Measurements from ENCODE around the gene STARD10.

Gene STARD10

DNA sequence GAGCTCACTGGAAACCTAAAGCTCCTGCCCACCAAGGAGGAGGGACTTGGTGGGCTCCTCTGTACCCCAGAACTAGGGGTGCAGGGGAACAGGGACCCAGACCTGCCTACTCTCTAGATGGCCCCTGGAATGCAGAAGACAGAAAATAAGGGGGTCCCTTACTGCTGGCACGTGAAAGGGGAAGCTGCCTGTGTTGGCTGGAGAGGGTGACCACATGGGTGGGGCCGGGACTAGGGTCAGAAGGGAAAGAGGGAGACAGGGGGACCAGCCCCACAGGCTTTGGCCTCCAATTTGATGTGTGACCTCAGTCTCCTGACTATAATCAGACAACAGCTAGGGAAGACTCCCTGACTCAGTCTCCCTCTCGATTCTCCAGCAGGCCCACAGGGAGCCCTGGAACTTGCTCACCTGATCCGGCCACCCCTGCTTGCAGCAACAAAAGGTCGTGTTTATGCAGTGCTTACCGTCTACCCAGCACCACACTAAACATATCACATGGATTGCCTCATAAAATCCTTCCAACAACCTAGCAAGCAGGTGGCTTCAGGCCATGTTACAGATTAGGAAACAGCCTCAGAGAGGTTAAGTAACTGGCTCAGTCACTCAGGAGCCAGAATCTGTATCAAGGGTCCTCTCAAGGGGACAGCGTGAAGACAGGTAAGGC lies 51.9 kb downstream of the STARD10 start:
- peak overlapping the region; percentile 8 for H3K27ac Mint-ChIP-seq
- peaks cover 9% of the 10 kb centered on the region for H3K36me3 Mint-ChIP-seq
- no peaks in the 10 kb centered on the region for H3K27me3 Mint-ChIP-seq
- H3K9me3 Mint-ChIP-seq = no peaks in the 10 kb centered on the region
- no peak overlapping the region for H3K4me3 Mint-ChIP-seq
- CTCF ChIA-PET = interaction anchor here (1.0 to 1.8 kb wide), 4 partner anchors 11 to 435 kb away, joined by 3 to 8 read pairs (median 4); partner anchors contain the start of gene STARD10
- H3K4me1 Mint-ChIP-seq = peaks cover 64% of the 10 kb centered on the region
- DNase-seq = no peak

DNA sequence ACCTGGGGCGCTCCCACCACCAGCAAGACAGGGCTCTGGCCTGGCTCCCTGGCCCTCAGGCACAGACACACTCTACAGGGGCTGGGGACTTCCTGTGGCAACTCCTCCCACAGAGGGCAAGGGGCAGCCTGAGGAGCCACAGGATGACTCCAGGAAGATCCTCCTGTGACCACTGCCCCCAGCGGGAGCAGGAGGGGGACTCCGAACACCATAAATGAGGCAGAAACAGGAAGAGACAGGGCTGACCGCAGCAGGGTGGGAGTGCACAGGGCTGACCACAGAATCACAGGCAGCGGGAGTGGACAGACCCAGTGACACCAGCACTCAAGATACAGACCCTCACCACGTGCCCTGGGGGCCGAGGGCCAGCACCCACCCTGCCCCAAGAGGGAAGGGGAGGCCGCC lies 52.4 kb downstream of the STARD10 start:
- no peaks in the 10 kb centered on the region for H3K9me3 Mint-ChIP-seq
- H3K4me1 Mint-ChIP-seq = peaks cover 69% of the 10 kb centered on the region

DNA sequence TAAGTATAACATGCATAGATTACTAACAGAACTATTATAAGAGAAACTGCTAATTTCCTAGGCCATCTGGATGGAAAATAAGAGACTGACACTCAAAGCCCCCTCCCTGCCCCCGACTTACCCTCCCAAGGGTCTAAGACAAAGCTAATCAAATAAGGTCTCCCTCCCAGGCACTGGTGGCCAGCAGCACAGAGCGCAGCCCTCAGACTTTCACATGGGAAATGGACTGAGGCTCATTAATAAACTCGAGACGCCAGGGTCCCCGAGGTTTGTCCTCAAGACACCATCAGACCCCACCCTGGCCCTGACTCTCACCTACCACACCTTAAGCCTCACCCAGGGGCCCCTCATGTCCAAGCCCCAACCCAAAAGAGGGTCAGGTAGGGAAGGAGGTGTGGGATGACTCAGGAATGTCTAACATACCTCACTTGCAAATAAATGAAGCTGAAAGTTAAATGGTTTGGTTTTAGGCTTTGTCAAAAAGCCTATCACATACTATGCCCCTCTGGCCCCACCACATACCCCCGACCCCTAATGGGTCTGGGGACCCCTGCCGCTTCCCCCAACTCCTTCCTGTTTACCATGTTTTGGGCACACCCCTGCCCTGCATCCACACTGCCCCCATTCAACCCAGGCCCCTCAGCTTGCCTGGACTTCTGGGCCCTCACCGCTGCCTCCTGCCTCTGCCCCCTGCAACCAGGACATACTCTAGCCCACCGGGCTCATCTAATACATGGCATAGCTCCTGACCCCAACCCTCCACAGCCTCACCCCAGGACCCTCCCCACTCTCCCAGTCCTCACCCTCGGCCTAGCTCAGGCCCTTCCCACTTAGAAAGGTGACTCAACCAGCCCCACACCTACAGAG lies 53.1 kb downstream of the STARD10 start:
- peak overlapping the region; percentile 82 for H3K27ac Mint-ChIP-seq
- H3K36me3 Mint-ChIP-seq = peaks cover 14% of the 10 kb centered on the region
- no peak for DNase-seq
- peaks cover 74% of the 10 kb centered on the region for H3K4me1 Mint-ChIP-seq
- no peaks in the 10 kb centered on the region for H3K27me3 Mint-ChIP-seq
- CTCF ChIA-PET = interaction anchor here (1.0 to 1.6 kb wide), 4 partner anchors 52 to 437 kb away, joined by 3 to 4 read pairs (median 4); partner anchors contain the start of gene STARD10
- no peak overlapping the region for H3K4me3 Mint-ChIP-seq
- H3K9me3 Mint-ChIP-seq = no peaks in the 10 kb centered on the region

More for the DNA sequence above, 52.4 kb downstream of the STARD10 start:
- no peaks in the 10 kb centered on the region for H3K27me3 Mint-ChIP-seq
- no peak overlapping the region for H3K4me3 Mint-ChIP-seq
- peaks cover 12% of the 10 kb centered on the region for H3K36me3 Mint-ChIP-seq
- CTCF ChIA-PET = interaction anchor here (1.1 to 1.8 kb wide), 4 partner anchors 16 to 436 kb away, joined by 3 to 8 read pairs (median 4); partner anchors contain the start of gene STARD10
- peak overlapping the region; percentile 82 for H3K27ac Mint-ChIP-seq
- no peak for DNase-seq

DNA sequence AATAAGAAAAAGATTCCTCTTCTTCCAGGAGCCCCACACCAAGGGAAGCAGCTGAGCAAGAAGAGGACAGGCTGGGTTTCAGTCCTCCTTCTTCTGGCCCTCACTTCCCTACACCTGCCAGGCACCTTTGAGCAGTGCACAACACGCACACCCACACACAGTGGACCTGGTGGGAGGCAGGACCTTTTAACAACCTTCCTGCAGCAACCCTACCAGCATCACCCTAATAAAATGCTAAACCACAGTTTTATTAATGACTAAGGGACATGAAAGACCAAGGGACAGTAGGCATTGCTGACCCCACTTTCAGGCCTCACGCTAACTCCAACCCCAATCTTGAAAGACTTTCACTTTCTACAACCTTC lies 53.8 kb downstream of the STARD10 start:
- CTCF ChIA-PET = interaction anchor here (0.7 to 1.5 kb wide), 3 partner anchors 53 to 462 kb away, joined by 3 to 4 read pairs (median 3); no protein-coding TSS in a partner anchor
- no peaks in the 10 kb centered on the region for H3K27me3 Mint-ChIP-seq
- no peak for DNase-seq
- H3K4me3 Mint-ChIP-seq = no peak overlapping the region
- H3K4me1 Mint-ChIP-seq = peaks cover 76% of the 10 kb centered on the region
- peak overlapping the region; percentile 99 for H3K27ac Mint-ChIP-seq
- H3K36me3 Mint-ChIP-seq = peaks cover 14% of the 10 kb centered on the region
- H3K9me3 Mint-ChIP-seq = no peaks in the 10 kb centered on the region

GRCh38 chr11:72739240-72740059 lies 54.4 kb downstream of the STARD10 start:
- Mint-ChIP-seq H3K27me3 (no peaks in the 10 kb centered on the region), H3K36me3 (peaks cover 14% of the 10 kb centered on the region), H3K27ac (peak overlapping the region; percentile 99), H3K4me1 (peaks cover 78% of the 10 kb centered on the region), H3K4me3 (peak overlapping the region; percentile 72), H3K9me3 (no peaks in the 10 kb centered on the region)
- DNase-seq = no peak
- CTCF ChIA-PET = interaction anchor here (0.7 to 1.5 kb wide), 4 partner anchors 53 to 463 kb away, joined by 3 to 4 read pairs (median 4); no protein-coding TSS in a partner anchor

GRCh38 chr11:72738199-72739141 lies 55.4 kb downstream of the STARD10 start:
- Mint-ChIP-seq H3K4me1 (peaks cover 72% of the 10 kb centered on the region), H3K4me3 (peak overlapping the region; percentile 72), H3K27me3 (no peaks in the 10 kb centered on the region), H3K36me3 (peaks cover 14% of the 10 kb centered on the region), H3K9me3 (no peaks in the 10 kb centered on the region), H3K27ac (peak overlapping the region; percentile 99)
- CTCF ChIA-PET = interaction anchor here (1.0 to 2.6 kb wide), 3 partner anchors 11 to 54 kb away, joined by 3 to 14 read pairs (median 4); no protein-coding TSS in a partner anchor
- DNase-seq = no peak

GRCh38 chr11:72737336-72737735 lies 56.5 kb downstream of the STARD10 start:
- Mint-ChIP-seq H3K4me3 (peak overlapping the region; percentile 72), H3K4me1 (peaks cover 71% of the 10 kb centered on the region), H3K36me3 (peaks cover 16% of the 10 kb centered on the region), H3K27me3 (no peaks in the 10 kb centered on the region), H3K27ac (peak overlapping the region; percentile 99), H3K9me3 (no peaks in the 10 kb centered on the region)
- CTCF ChIA-PET = interaction anchor here (1.0 to 2.6 kb wide), 6 partner anchors 9 to 55 kb away, joined by 3 to 14 read pairs (median 4); no protein-coding TSS in a partner anchor
- DNase-seq = no peak

DNA sequence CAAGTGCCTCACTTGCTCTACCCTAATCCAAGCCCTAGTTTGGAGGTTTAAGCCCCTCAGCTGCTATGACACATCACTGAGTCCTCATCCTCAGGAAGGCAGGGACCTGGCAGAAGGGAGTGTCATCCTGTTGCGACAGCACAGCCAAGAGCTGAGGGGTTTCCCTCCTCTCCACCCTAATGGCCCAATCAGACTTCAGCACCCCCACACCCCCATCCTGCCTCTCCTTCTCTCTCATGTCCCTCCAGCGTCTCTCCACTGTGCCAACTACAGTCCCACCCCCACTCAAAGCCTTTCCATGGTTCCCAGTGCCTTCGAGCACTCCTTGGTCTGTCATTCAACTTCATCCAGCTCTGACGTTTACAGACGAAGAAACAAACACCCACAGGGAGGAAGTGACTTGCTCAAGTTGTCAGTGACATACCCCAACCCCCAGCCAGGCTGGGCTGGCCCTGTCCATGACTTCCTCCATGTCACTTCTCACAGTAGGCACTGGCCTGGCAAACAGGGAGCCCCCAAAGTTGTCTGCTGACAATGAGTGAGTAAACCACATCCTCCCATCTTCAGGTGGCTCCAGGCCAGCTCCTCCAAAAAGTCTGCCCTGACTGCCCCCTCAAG lies 57.3 kb downstream of the STARD10 start:
- H3K4me3 Mint-ChIP-seq = peak overlapping the region; percentile 72
- peak overlapping the region; percentile 99 for H3K27ac Mint-ChIP-seq
- CTCF ChIA-PET = interaction anchor here (0.6 to 2.6 kb wide), 8 partner anchors 9 to 58 kb away, joined by 3 to 14 read pairs (median 4); no protein-coding TSS in a partner anchor
- H3K36me3 Mint-ChIP-seq = peaks cover 18% of the 10 kb centered on the region
- peaks cover under 1% of the 10 kb centered on the region for H3K9me3 Mint-ChIP-seq
- peak; percentile 80 for DNase-seq
- H3K27me3 Mint-ChIP-seq = no peaks in the 10 kb centered on the region
- peaks cover 64% of the 10 kb centered on the region for H3K4me1 Mint-ChIP-seq

GRCh38 chr11:72735495-72736027 lies 58.3 kb downstream of the STARD10 start:
- CTCF ChIA-PET = interaction anchor here (0.6 to 2.6 kb wide), 4 partner anchors 11 to 59 kb away, joined by 3 to 19 read pairs (median 10); no protein-coding TSS in a partner anchor
- Mint-ChIP-seq H3K36me3 (peaks cover 27% of the 10 kb centered on the region), H3K27me3 (no peaks in the 10 kb centered on the region), H3K4me3 (no peak overlapping the region), H3K4me1 (peaks cover 55% of the 10 kb centered on the region), H3K9me3 (peaks cover 4% of the 10 kb centered on the region), H3K27ac (peak overlapping the region; percentile 83)
- no peak for DNase-seq

GRCh38 chr11:72732329-72732728 lies 61.5 kb downstream of the STARD10 start:
- H3K4me3 Mint-ChIP-seq = no peak overlapping the region
- H3K27me3 Mint-ChIP-seq = no peaks in the 10 kb centered on the region
- H3K27ac Mint-ChIP-seq = no peak overlapping the region
- CTCF ChIA-PET = interaction anchor here (1.3 to 3.1 kb wide), 2 partner anchors 61 to 79 kb away, joined by 5 to 17 read pairs; partner anchors contain the start of gene STARD10
- peaks cover 4% of the 10 kb centered on the region for H3K9me3 Mint-ChIP-seq
- peaks cover 23% of the 10 kb centered on the region for H3K4me1 Mint-ChIP-seq
- H3K36me3 Mint-ChIP-seq = peaks cover 26% of the 10 kb centered on the region
- no peak for DNase-seq

GRCh38 chr11:72730737-72731136 lies 63.1 kb downstream of the STARD10 start:
- no peaks in the 10 kb centered on the region for H3K27me3 Mint-ChIP-seq
- peaks cover 4% of the 10 kb centered on the region for H3K9me3 Mint-ChIP-seq
- CTCF ChIA-PET = interaction anchor here (1.6 to 3.1 kb wide), 3 partner anchors 63 to 145 kb away, joined by 4 to 17 read pairs (median 7); partner anchors contain the start of gene STARD10
- DNase-seq = no peak
- H3K36me3 Mint-ChIP-seq = peaks cover 21% of the 10 kb centered on the region
- no peak overlapping the region for H3K27ac Mint-ChIP-seq
- H3K4me3 Mint-ChIP-seq = no peak overlapping the region
- H3K4me1 Mint-ChIP-seq = peaks cover 10% of the 10 kb centered on the region

DNA sequence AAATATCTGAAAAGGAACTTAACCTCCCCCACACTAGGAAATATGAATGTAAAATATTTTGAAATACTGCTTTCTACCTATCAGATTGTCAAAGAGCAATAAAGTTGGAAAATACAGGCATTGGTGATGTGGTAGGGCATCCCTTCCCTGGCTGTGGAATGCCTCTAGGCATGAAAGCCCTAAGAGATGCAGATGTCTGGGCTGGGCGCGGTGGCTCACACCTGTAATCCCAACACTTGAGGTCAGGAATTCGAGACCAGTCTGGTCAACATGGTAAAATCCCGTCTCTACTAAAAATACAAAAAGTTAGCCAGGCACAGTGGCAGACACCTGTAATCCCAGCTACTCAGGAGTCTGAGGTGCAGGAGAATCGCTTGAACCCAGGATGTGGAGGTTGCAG lies 63.6 kb downstream of the STARD10 start:
- H3K27me3 Mint-ChIP-seq = peaks cover 1% of the 10 kb centered on the region
- peaks cover 4% of the 10 kb centered on the region for H3K9me3 Mint-ChIP-seq
- H3K27ac Mint-ChIP-seq = no peak overlapping the region
- H3K36me3 Mint-ChIP-seq = peaks cover 25% of the 10 kb centered on the region
- CTCF ChIA-PET = interaction anchor here (1.6 to 3.1 kb wide), 3 partner anchors 63 to 145 kb away, joined by 4 to 17 read pairs (median 7); partner anchors contain the start of gene STARD10
- no peak overlapping the region for H3K4me3 Mint-ChIP-seq
- peaks cover 13% of the 10 kb centered on the region for H3K4me1 Mint-ChIP-seq
- DNase-seq = no peak
